HUES6 (cell line): ENCODE results near the gene KRTAP1-4.

Experiments
- H3K27ac ChIP-seq: 2 replicates; pipeline ENCODE4 v1.7.0; 2013; ENCODE audit warnings: low read depth, mild to moderate bottlenecking, low read length, inconsistent platforms
- H3K27me3 ChIP-seq: 2 replicates; pipeline ENCODE4 v1.6.1; 2013; ENCODE audit warnings: low read length; ENCODE audit not compliant: control insufficient read depth, insufficient read depth
- H3K36me3 ChIP-seq: 2 replicates; pipeline ENCODE4 v1.6.1; 2013; ENCODE audit warnings: low read length; ENCODE audit not compliant: control insufficient read depth, insufficient read depth
- H3K4me1 ChIP-seq: 2 replicates; pipeline ENCODE4 v1.6.1; 2013; ENCODE audit warnings: low read length; ENCODE audit not compliant: control insufficient read depth, insufficient read depth
- H3K4me3 ChIP-seq: 2 replicates; pipeline ENCODE4 v1.5.1; 2013; ENCODE audit warnings: low read depth, low read length
- H3K9ac ChIP-seq: one replicate; pipeline ENCODE4 v1.6.1; 2013; ENCODE audit warnings: mild to moderate bottlenecking, low read length
- H3K9me3 ChIP-seq: 2 replicates; pipeline ENCODE4 v1.6.1; 2013; ENCODE audit warnings: low read depth, low read length; ENCODE audit not compliant: control insufficient read depth, insufficient read depth

KRTAP1-4 gene

GRCh38 chr17:41016578-41017215 lies 13.3 kb downstream of the KRTAP1-4 start:
- H3K27ac ChIP-seq: no peak overlapping the region
- no peaks in the 10 kb centered on the region for H3K36me3 ChIP-seq
- no peak overlapping the region for H3K4me3 ChIP-seq

DNA sequence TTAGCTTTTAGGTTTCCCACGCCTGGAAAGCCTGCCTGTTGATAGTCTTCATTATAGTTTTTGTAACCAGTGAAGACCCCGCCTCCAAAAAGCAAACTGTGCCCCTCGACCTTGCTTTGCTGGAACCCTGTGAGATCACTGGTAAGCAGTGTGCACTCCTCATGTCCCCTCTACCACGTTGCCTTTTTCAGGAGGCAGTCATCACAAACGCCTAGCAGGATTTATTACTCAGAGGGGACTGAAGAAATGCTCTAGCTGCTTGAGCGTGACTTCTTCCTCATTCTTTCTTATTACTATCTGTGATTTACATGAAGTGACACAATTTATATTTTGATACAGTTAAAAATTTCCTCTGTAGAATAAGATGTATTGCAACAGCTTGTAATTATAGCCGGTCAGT lies 14.5 kb downstream of the KRTAP1-4 start:
- Histone ChIP-seq H3K9me3 (no peaks in the 10 kb centered on the region), H3K27ac (no peak overlapping the region), H3K27me3 (no peaks in the 10 kb centered on the region), H3K4me3 (no peak overlapping the region), H3K4me1 (no peaks in the 10 kb centered on the region), H3K36me3 (no peaks in the 10 kb centered on the region), H3K9ac (no peak overlapping the region)

More at GRCh38 chr17:41016578-41017215, 13.3 kb downstream of the KRTAP1-4 start:
- H3K9ac ChIP-seq: no peak overlapping the region
- H3K27me3 ChIP-seq: no peaks in the 10 kb centered on the region
- no peaks in the 10 kb centered on the region for H3K9me3 ChIP-seq
- no peaks in the 10 kb centered on the region for H3K4me1 ChIP-seq

DNA sequence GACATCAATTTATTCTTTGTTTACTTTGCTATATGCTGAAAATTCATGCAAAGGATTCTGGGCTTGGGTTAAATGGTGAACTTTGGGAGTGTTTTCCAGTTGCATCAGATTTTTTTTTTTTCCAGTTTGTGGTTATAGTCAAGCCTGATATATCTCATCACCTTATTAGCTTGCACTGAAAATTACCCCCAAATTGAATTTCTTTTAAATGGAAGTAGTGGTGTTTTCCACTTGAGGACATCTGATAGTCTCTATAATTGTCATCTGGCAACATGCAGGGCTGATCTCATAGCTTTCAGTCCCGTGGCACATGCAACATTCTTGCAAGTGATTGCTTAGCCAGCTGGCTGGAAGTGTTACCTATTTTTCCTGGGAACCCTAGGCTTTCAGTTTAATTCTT lies 16.4 kb downstream of the KRTAP1-4 start:
- no peak overlapping the region for H3K9ac ChIP-seq
- no peaks in the 10 kb centered on the region for H3K27me3 ChIP-seq
- peaks cover 15% of the 10 kb centered on the region for H3K4me1 ChIP-seq
- H3K4me3 ChIP-seq: no peak overlapping the region
- no peak overlapping the region for H3K27ac ChIP-seq
- H3K36me3 ChIP-seq: no peaks in the 10 kb centered on the region
- H3K9me3 ChIP-seq: no peaks in the 10 kb centered on the region

GRCh38 chr17:41013181-41013580 lies 16.8 kb downstream of the KRTAP1-4 start:
- H3K27ac ChIP-seq: no peak overlapping the region
- H3K36me3 ChIP-seq: no peaks in the 10 kb centered on the region
- H3K9ac ChIP-seq: no peak overlapping the region
- no peaks in the 10 kb centered on the region for H3K27me3 ChIP-seq
- H3K9me3 ChIP-seq: no peaks in the 10 kb centered on the region
- H3K4me3 ChIP-seq: no peak overlapping the region
- peaks cover 16% of the 10 kb centered on the region for H3K4me1 ChIP-seq

- H3K27me3 ChIP-seq: no peaks in the 10 kb centered on the region
- no peak overlapping the region for H3K9ac ChIP-seq
- H3K27ac ChIP-seq: no peak overlapping the region
- no peaks in the 10 kb centered on the region for H3K36me3 ChIP-seq
- H3K4me1 ChIP-seq: peaks cover 16% of the 10 kb centered on the region
- H3K4me3 ChIP-seq: no peak overlapping the region
- no peaks in the 10 kb centered on the region for H3K9me3 ChIP-seq
Measured at GRCh38 chr17:41012326-41013120, 17.5 kb downstream of the KRTAP1-4 start.

- H3K27me3 ChIP-seq: no peaks in the 10 kb centered on the region
- no peaks in the 10 kb centered on the region for H3K9me3 ChIP-seq
- H3K36me3 ChIP-seq: no peaks in the 10 kb centered on the region
- H3K4me3 ChIP-seq: no peak overlapping the region
- no peak overlapping the region for H3K9ac ChIP-seq
- H3K27ac ChIP-seq: no peak overlapping the region
- peaks cover 16% of the 10 kb centered on the region for H3K4me1 ChIP-seq
Measured at GRCh38 chr17:41010441-41010840, 19.6 kb downstream of the KRTAP1-4 start.

DNA sequence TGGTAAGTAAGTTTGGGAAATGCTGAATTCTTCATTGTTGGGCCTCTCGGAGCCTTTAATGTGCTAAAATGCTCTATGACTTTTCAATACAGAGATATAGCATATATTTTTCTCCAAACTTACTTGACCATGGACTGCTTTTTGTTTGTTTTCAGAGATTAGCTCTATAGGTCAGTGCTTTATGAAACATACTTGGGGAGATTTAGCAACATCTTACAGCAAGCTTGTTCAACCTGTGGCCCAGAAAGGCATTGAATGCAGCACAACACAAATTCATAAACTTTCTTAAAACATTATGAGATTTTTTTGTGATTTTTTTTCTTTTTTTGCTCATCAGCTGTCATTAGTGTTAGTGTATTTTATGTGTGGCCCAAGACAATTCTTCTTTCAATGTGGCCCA lies 20.1 kb downstream of the KRTAP1-4 start:
- Histone ChIP-seq H3K27me3 (no peaks in the 10 kb centered on the region), H3K4me3 (no peak overlapping the region), H3K9me3 (no peaks in the 10 kb centered on the region), H3K4me1 (peaks cover 16% of the 10 kb centered on the region), H3K36me3 (no peaks in the 10 kb centered on the region), H3K9ac (no peak overlapping the region), H3K27ac (no peak overlapping the region)

GRCh38 chr17:41009301-41009760 lies 20.7 kb downstream of the KRTAP1-4 start:
- H3K4me3 ChIP-seq: no peak overlapping the region
- no peaks in the 10 kb centered on the region for H3K9me3 ChIP-seq
- H3K36me3 ChIP-seq: no peaks in the 10 kb centered on the region
- H3K27me3 ChIP-seq: no peaks in the 10 kb centered on the region
- H3K4me1 ChIP-seq: peaks cover 16% of the 10 kb centered on the region
- H3K9ac ChIP-seq: no peak overlapping the region
- no peak overlapping the region for H3K27ac ChIP-seq

- H3K36me3 ChIP-seq: no peaks in the 10 kb centered on the region
- no peaks in the 10 kb centered on the region for H3K9me3 ChIP-seq
- H3K4me1 ChIP-seq: peaks cover 16% of the 10 kb centered on the region
- no peak within 1 kb of the TSS for H3K4me3 ChIP-seq
- H3K27me3 ChIP-seq: no peaks in the 10 kb centered on the region
- H3K27ac ChIP-seq: no peak within 1 kb of the TSS
- H3K9ac ChIP-seq: no peak within 1 kb of the TSS
Measured at GRCh38 chr17:41008811-41009210, 21.2 kb downstream of the KRTAP1-4 start, which contains the start of gene KRTAP3-1. Gene KRTAP3-1, minus strand, starts transcription at chr17:41009128. Its CDS starts 54 bp downstream, at chr17:41009074.

- no peak overlapping the region for H3K27ac ChIP-seq
- no peak overlapping the region for H3K4me3 ChIP-seq
- peaks cover 9% of the 10 kb centered on the region for H3K4me1 ChIP-seq
- no peaks in the 10 kb centered on the region for H3K36me3 ChIP-seq
- H3K9ac ChIP-seq: no peak overlapping the region
- no peaks in the 10 kb centered on the region for H3K27me3 ChIP-seq
- H3K9me3 ChIP-seq: no peaks in the 10 kb centered on the region
Measured at GRCh38 chr17:41004397-41004796, 25.6 kb downstream of the KRTAP1-4 start.

GRCh38 chr17:41003926-41004325 lies 26.1 kb downstream of the KRTAP1-4 start:
- H3K27ac ChIP-seq: no peak overlapping the region
- peaks cover 4% of the 10 kb centered on the region for H3K4me1 ChIP-seq
- H3K36me3 ChIP-seq: no peaks in the 10 kb centered on the region
- no peak overlapping the region for H3K4me3 ChIP-seq
- no peak overlapping the region for H3K9ac ChIP-seq
- H3K27me3 ChIP-seq: no peaks in the 10 kb centered on the region
- no peaks in the 10 kb centered on the region for H3K9me3 ChIP-seq
